Measurements from ENCODE around the gene TACR1. TPM values are rescaled to one million over a fixed set of nuclear protein-coding genes. Genes with fewer than 3 reads are reported as not detected.

The TACR1 gene
- total RNA-seq, 1 experiment from 2014 or later: not detected

DNA sequence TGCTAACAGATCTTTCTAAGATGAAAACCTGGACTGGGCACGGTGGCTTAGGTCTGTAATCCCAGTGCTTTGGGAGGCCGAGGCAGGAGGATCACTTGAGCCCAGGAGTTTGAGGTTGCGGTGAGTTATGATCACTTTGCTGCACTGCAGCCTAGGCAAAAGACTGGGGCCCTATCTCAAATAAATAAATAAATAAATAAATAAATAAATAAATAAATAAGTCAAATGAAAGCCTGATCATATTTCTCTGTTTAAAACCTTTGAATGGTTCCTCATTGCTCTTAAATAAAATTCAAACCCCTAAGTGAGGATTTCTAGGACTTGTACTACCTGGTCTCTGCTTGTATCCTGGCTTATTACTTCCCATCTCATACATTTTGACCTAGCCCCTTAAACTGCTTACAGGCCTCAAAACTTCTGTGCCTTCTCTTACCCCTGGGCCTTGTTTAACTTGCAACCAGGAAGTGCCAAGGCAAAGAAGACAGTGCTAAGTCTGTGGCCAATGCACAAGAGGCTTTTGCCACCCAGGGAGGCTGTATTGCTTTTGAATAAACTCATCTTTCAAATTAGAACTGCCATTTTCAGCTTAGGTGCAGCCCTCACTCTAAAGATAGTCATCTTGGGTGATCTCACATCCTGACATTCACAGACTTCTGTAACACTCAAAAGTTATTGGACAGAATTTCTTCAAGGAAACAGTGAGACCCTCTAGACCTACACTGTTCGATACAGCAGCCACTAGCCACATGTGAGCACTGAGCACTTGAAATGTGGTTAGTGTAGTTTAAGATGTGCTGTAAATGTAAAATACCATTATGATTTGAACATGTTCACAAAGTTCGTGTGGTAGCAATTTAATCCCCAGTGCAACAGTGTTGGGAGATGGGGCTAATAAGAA is 167.2 kb downstream of the TACR1 start:
- H3K4me1 ChIP-seq (ENCODE audit: control insufficient read depth in 1 of 2, insufficient read depth in 2 of 2, low read length in 2 of 2): no peaks in the 10 kb centered on the region
- no peak overlapping the region for H3K9ac ChIP-seq (ENCODE audit: low read length)
- DNase-seq (ENCODE audit: low read depth, low spot score) (no peak), ATAC-seq (no peak)
- H2AFZ ChIP-seq (ENCODE audit: low read depth, low read length, poor library complexity, severe bottlenecking): no peak overlapping the region
- ChIA-PET POLR2A (no interaction called here), CTCF (no interaction called here), RAD21 (ENCODE audit: low non-redundant PET in 1 of 2, low total read pairs in 2 of 2, uncharacterized antibody in 2 of 2, unreplicated experiment in 2 of 2) (no interaction called here)
- H3K9me3 ChIP-seq (ENCODE audit: control insufficient read depth in 1 of 2, insufficient read depth in 1 of 2, low read depth in 1 of 2, low read length in 2 of 2): no peaks in the 10 kb centered on the region
- BruUV-seq (replicated peaks): no TSS peak
- no peak overlapping the region for H3K4me2 ChIP-seq (ENCODE audit: low read length)
- H3K79me2 ChIP-seq (ENCODE audit: insufficient read depth, low read length): no peaks in the 10 kb centered on the region
- H3K27me3 ChIP-seq (ENCODE audit: insufficient read depth, low read length): no peaks in the 10 kb centered on the region
- no peaks in the 10 kb centered on the region for H3K36me3 ChIP-seq (ENCODE audit: control insufficient read depth in 1 of 2, insufficient read depth in 2 of 2, low read length in 2 of 2)
- no peaks in the 10 kb centered on the region for H3K9me2 ChIP-seq (ENCODE audit: insufficient read depth)
- no peak overlapping the region for H3K4me3 ChIP-seq (replicated peaks in 1 of 2; ENCODE audit: low read depth in 1 of 2, low read length in 2 of 2)
- no peak for TF ChIP-seq EGR1 (IDR thresholded peaks at IDR 0.05; ENCODE audit: low read depth)
- TF ChIP-seq, protein P1, sequence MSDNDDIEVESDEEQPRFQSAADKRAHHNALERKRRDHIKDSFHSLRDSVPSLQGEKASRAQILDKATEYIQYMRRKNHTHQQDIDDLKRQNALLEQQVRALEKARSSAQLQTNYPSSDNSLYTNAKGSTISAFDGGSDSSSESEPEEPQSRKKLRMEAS (IDR thresholded peaks at IDR 0.05): no peak
- TF ChIP-seq POLR2A (IDR thresholded peaks at IDR 0.05; ENCODE audit: borderline replicate concordance, extremely low read depth, insufficient read depth, insufficient read length): no peak
- TF ChIP-seq YY1 (IDR thresholded peaks at IDR 0.05; ENCODE audit: extremely low read depth, insufficient replicate concordance, low read depth, low read length): no peak
- no peak for TF ChIP-seq CEBPB (IDR thresholded peaks at IDR 0.05; ENCODE audit: low read depth)
- TF ChIP-seq RAD21 (IDR thresholded peaks at IDR 0.05; ENCODE audit: low read depth): no peak
- no peak for TF ChIP-seq EZH2phosphoT487 (IDR thresholded peaks at IDR 0.05; ENCODE audit: borderline replicate concordance)
- no peak for TF ChIP-seq POLR2AphosphoS5 (IDR thresholded peaks at IDR 0.05; ENCODE audit: low read depth, low read length)
- TF ChIP-seq, protein P2, sequence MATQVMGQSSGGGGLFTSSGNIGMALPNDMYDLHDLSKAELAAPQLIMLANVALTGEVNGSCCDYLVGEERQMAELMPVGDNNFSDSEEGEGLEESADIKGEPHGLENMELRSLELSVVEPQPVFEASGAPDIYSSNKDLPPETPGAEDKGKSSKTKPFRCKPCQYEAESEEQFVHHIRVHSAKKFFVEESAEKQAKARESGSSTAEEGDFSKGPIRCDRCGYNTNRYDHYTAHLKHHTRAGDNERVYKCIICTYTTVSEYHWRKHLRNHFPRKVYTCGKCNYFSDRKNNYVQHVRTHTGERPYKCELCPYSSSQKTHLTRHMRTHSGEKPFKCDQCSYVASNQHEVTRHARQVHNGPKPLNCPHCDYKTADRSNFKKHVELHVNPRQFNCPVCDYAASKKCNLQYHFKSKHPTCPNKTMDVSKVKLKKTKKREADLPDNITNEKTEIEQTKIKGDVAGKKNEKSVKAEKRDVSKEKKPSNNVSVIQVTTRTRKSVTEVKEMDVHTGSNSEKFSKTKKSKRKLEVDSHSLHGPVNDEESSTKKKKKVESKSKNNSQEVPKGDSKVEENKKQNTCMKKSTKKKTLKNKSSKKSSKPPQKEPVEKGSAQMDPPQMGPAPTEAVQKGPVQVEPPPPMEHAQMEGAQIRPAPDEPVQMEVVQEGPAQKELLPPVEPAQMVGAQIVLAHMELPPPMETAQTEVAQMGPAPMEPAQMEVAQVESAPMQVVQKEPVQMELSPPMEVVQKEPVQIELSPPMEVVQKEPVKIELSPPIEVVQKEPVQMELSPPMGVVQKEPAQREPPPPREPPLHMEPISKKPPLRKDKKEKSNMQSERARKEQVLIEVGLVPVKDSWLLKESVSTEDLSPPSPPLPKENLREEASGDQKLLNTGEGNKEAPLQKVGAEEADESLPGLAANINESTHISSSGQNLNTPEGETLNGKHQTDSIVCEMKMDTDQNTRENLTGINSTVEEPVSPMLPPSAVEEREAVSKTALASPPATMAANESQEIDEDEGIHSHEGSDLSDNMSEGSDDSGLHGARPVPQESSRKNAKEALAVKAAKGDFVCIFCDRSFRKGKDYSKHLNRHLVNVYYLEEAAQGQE (IDR thresholded peaks at IDR 0.05; ENCODE audit: low read depth): no peak
- no peak for TF ChIP-seq ZNF274 (IDR thresholded peaks at IDR 0.05; ENCODE audit: low read depth, low read length)
- TF ChIP-seq, protein P3, sequence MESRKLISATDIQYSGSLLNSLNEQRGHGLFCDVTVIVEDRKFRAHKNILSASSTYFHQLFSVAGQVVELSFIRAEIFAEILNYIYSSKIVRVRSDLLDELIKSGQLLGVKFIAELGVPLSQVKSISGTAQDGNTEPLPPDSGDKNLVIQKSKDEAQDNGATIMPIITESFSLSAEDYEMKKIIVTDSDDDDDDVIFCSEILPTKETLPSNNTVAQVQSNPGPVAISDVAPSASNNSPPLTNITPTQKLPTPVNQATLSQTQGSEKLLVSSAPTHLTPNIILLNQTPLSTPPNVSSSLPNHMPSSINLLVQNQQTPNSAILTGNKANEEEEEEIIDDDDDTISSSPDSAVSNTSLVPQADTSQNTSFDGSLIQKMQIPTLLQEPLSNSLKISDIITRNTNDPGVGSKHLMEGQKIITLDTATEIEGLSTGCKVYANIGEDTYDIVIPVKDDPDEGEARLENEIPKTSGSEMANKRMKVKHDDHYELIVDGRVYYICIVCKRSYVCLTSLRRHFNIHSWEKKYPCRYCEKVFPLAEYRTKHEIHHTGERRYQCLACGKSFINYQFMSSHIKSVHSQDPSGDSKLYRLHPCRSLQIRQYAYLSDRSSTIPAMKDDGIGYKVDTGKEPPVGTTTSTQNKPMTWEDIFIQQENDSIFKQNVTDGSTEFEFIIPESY (IDR thresholded peaks at IDR 0.05; ENCODE audit: extremely low read depth, insufficient replicate concordance, low read length): no peak
- no peak for TF ChIP-seq JUND (IDR thresholded peaks at IDR 0.05)
- no peak for TF ChIP-seq CBX3 (IDR thresholded peaks at IDR 0.05; ENCODE audit: low read depth)
- TF ChIP-seq FOSL1 (IDR thresholded peaks at IDR 0.05; ENCODE audit: low read depth): no peak
- TF ChIP-seq, protein P4, sequence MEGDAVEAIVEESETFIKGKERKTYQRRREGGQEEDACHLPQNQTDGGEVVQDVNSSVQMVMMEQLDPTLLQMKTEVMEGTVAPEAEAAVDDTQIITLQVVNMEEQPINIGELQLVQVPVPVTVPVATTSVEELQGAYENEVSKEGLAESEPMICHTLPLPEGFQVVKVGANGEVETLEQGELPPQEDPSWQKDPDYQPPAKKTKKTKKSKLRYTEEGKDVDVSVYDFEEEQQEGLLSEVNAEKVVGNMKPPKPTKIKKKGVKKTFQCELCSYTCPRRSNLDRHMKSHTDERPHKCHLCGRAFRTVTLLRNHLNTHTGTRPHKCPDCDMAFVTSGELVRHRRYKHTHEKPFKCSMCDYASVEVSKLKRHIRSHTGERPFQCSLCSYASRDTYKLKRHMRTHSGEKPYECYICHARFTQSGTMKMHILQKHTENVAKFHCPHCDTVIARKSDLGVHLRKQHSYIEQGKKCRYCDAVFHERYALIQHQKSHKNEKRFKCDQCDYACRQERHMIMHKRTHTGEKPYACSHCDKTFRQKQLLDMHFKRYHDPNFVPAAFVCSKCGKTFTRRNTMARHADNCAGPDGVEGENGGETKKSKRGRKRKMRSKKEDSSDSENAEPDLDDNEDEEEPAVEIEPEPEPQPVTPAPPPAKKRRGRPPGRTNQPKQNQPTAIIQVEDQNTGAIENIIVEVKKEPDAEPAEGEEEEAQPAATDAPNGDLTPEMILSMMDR (IDR thresholded peaks at IDR 0.05 in 2 of 3, conservative IDR thresholded peaks at IDR 0.05 in 1 of 3; ENCODE audit: borderline replicate concordance in 1 of 3, insufficient read depth in 1 of 3, low read depth in 2 of 3, low read length in 2 of 3): no peak
- TF ChIP-seq ELF1 (IDR thresholded peaks at IDR 0.05; ENCODE audit: borderline replicate concordance, low read depth): no peak
- TF ChIP-seq EZH2 (IDR thresholded peaks at IDR 0.05): no peak
- H4K20me1 ChIP-seq (ENCODE audit: insufficient read depth): no peaks in the 10 kb centered on the region
- no peak overlapping the region for H3K27ac ChIP-seq (ENCODE audit: low read depth, low read length)
- intact Hi-C loops (cut with micrococcal nuclease): no loop called here

Measured in HCT116 (cell line).